Esophagus (tissue), 2 donors: ENCODE results near the gene RNU4-1. TPM values are rescaled to one million over a fixed set of nuclear protein-coding genes. Genes with fewer than 3 reads are reported as not detected.
A peak's percentile ranks its signal among the peaks of the same experiment; 100 is the strongest.
"Not testable (repeated sequence)": the region's sequence is repeated elsewhere in the genome, so short reads cannot be mapped to it uniquely, and the experiment has no call there.

ENCODE experiments used
- H3K27ac ChIP-seq, 2 donors: one replicate each; pipeline ENCODE4 v1.5.1; 2013; ENCODE audit warnings: low read depth in 2 of 2, mild to moderate bottlenecking in 2 of 2, inconsistent platforms in 1 of 2, low read length in 1 of 2, moderate library complexity in 1 of 2
- H3K27me3 ChIP-seq, 2 donors: one replicate each; pipeline ENCODE4 v1.6.1; 2013; ENCODE audit warnings: low read length in 2 of 2, control low read depth in 1 of 2, mild to moderate bottlenecking in 1 of 2; ENCODE audit not compliant: insufficient read depth in 2 of 2, control insufficient read depth in 1 of 2
- H3K36me3 ChIP-seq, 2 donors: one replicate each; pipeline ENCODE4 v1.6.1; 2013; ENCODE audit warnings: low read length in 1 of 2; ENCODE audit not compliant: control insufficient read depth in 2 of 2, insufficient read depth in 2 of 2
- H3K4me1 ChIP-seq, 2 donors: one replicate each; pipeline ENCODE4 v1.6.1; 2013; ENCODE audit warnings: low read length in 1 of 2; ENCODE audit not compliant: control insufficient read depth in 2 of 2, insufficient read depth in 2 of 2
- H3K4me3 ChIP-seq, 2 donors: one replicate each; pipeline ENCODE4 v1.5.1; 2013; ENCODE audit warnings: low read length in 2 of 2, mild to moderate bottlenecking in 2 of 2, low read depth in 1 of 2, moderate library complexity in 1 of 2
- H3K9me3 ChIP-seq, 2 donors: one replicate each; pipeline ENCODE4 v1.6.1; 2013; ENCODE audit warnings: mild to moderate bottlenecking in 2 of 2, low read depth in 1 of 2, low read length in 1 of 2, moderate library complexity in 1 of 2; ENCODE audit not compliant: control insufficient read depth in 2 of 2, insufficient read depth in 1 of 2
- WGBS, 2 donors: extraction: QIAGEN DNeasy Blood & Tissue Kit; methylation state at CpG; one replicate each; pipeline ENCODE4 v1.1.7; 2013; 5-methylcytosine and 5-hydroxymethylcytosine counted together
- polyA plus RNA-seq, 2 donors: library from polyadenylated mRNA; stranded (reverse); fragments of 200-250 nt; gene quantifications; one replicate each; pipeline ENCODE4 v1.2.3, GENCODE V29; 2013
- donor health status: healthy with polysubstance abuse.
- donor health status: Bipolar disorder and iron deficiency.

The RNU4-1 gene
- polyA plus RNA-seq: not detected

GRCh38 chr12:120292661-120293531, at the start of gene RNU4-1:
Gene RNU4-1, minus strand, starts transcription at chr12:120293237.
- Histone ChIP-seq H3K4me3 (peak within 1 kb of the TSS; percentile 43 to 44), H3K9me3 (no peaks in the 10 kb centered on the region), H3K36me3 (no peaks in the 10 kb centered on the region), H3K4me1 (no peaks in the 10 kb centered on the region), H3K27me3 (no peaks in the 10 kb centered on the region), H3K27ac (peak within 1 kb of the TSS; percentile 95 to 100)
- WGBS, 2 donors: 1% methylated on average over 29 of the region's 29 CpGs

GRCh38 chr12:120342175-120343038, 49.4 kb upstream of the RNU4-1 start:
- 65 to 66% methylated on average over 25 to 30 of the region's 30 CpGs for WGBS, 2 donors
- Histone ChIP-seq H3K27me3 (no peaks in the 10 kb centered on the region), H3K36me3 (no peaks in the 10 kb centered on the region), H3K9me3 (no peaks in the 10 kb centered on the region), H3K4me3 (no peak overlapping the region), H3K27ac (no peak overlapping the region), H3K4me1 (no peaks in the 10 kb centered on the region)

- H3K36me3 ChIP-seq: no peaks in the 10 kb centered on the region
- peaks cover 2% of the 10 kb centered on the region in 2 donors for H3K9me3 ChIP-seq
- H3K27ac ChIP-seq: no peak overlapping the region
- no peaks in the 10 kb centered on the region for H3K4me1 ChIP-seq
- H3K27me3 ChIP-seq: no peaks in the 10 kb centered on the region
- no peak overlapping the region for H3K4me3 ChIP-seq
- 88 to 91% methylated on average over 4 of the region's 4 CpGs for WGBS, 2 donors
Measured at GRCh38 chr12:120339256-120339655, 46.2 kb upstream of the RNU4-1 start.

GRCh38 chr12:120337730-120338129, 44.7 kb upstream of the RNU4-1 start:
- Histone ChIP-seq H3K36me3 (no peaks in the 10 kb centered on the region), H3K9me3 (peaks cover 2% of the 10 kb centered on the region in 2 donors), H3K27ac (no peak overlapping the region), H3K27me3 (no peaks in the 10 kb centered on the region), H3K4me1 (no peaks in the 10 kb centered on the region), H3K4me3 (no peak overlapping the region)
- 82 to 83% methylated on average over 2 of the region's 2 CpGs for WGBS, 2 donors

- H3K4me1 ChIP-seq, H3K4me3 ChIP-seq, H3K27me3 ChIP-seq, H3K27ac ChIP-seq, H3K9me3 ChIP-seq, H3K36me3 ChIP-seq: not testable (repeated sequence)
- 91 to 95% methylated on average over 2 of the region's 2 CpGs for WGBS, 2 donors
Measured at GRCh38 chr12:120336392-120336791, 43.4 kb upstream of the RNU4-1 start.

GRCh38 chr12:120335447-120335846, 42.4 kb upstream of the RNU4-1 start:
- WGBS, 2 donors: 18 to 20% methylated on average over 12 of the region's 12 CpGs
- H3K27me3 ChIP-seq, H3K27ac ChIP-seq, H3K4me3 ChIP-seq, H3K9me3 ChIP-seq, H3K36me3 ChIP-seq, H3K4me1 ChIP-seq: not testable (repeated sequence)

GRCh38 chr12:120332523-120332922, 39.5 kb upstream of the RNU4-1 start:
- WGBS, 2 donors: 70 to 78% methylated on average over 6 to 7 of the region's 7 CpGs
- Histone ChIP-seq H3K27me3 (no peaks in the 10 kb centered on the region), H3K4me1 (no peaks in the 10 kb centered on the region), H3K9me3 (peaks cover 2% of the 10 kb centered on the region in 2 donors), H3K36me3 (no peaks in the 10 kb centered on the region), H3K4me3 (no peak overlapping the region), H3K27ac (no peak overlapping the region)

- H3K27ac ChIP-seq: no peak overlapping the region
- H3K4me3 ChIP-seq: no peak overlapping the region
- H3K9me3 ChIP-seq: peaks cover 2% of the 10 kb centered on the region in 2 donors
- H3K27me3 ChIP-seq: no peaks in the 10 kb centered on the region
- WGBS, 2 donors: 70 to 84% methylated on average over 5 of the region's 5 CpGs
- H3K36me3 ChIP-seq: no peaks in the 10 kb centered on the region
- no peaks in the 10 kb centered on the region for H3K4me1 ChIP-seq
Measured at GRCh38 chr12:120332041-120332440, 39.0 kb upstream of the RNU4-1 start.

- Histone ChIP-seq H3K36me3 (no peaks in the 10 kb centered on the region), H3K9me3 (peaks cover 0 to 2% of the 10 kb centered on the region in 2 donors), H3K4me1 (no peaks in the 10 kb centered on the region), H3K27ac (no peak overlapping the region), H3K4me3 (no peak overlapping the region), H3K27me3 (no peaks in the 10 kb centered on the region)
- 53 to 56% methylated on average over 3 of the region's 3 CpGs for WGBS, 2 donors
Measured at GRCh38 chr12:120331390-120331789, 38.4 kb upstream of the RNU4-1 start.
